Osteocyte (in vitro differentiated cells): ENCODE results near the gene PYGM. TPM values are rescaled to one million over a fixed set of nuclear protein-coding genes. Genes with fewer than 3 reads are reported as not detected.
"Not testable (repeated sequence)": the region's sequence is repeated elsewhere in the genome, so short reads cannot be mapped to it uniquely, and the experiment has no call there.

Experiments used
- DNase-seq: peaks from one replicate; pipeline ENCODE4 v3.0.0; 2021; ENCODE audit warnings: mixed read lengths; ENCODE audit not compliant: unreplicated experiment; ENCODE audit errors: extremely low spot score
- H3K27ac Mint-ChIP-seq: one replicate; pipeline ENCODE4 v1.8.0; 2021; ENCODE audit warnings: mild to moderate bottlenecking, mixed read lengths; ENCODE audit not compliant: unreplicated experiment
- H3K27me3 Mint-ChIP-seq: one replicate; pipeline ENCODE4 v1.8.0; 2021; ENCODE audit warnings: mixed read lengths; ENCODE audit not compliant: unreplicated experiment
- H3K36me3 Mint-ChIP-seq: one replicate; pipeline ENCODE4 v1.8.0; 2021; ENCODE audit warnings: mixed read lengths; ENCODE audit not compliant: unreplicated experiment
- H3K4me1 Mint-ChIP-seq: one replicate; pipeline ENCODE4 v1.8.0; 2021; ENCODE audit warnings: mixed read lengths; ENCODE audit not compliant: unreplicated experiment
- H3K4me3 Mint-ChIP-seq: one replicate; pipeline ENCODE4 v1.8.0; 2021; ENCODE audit warnings: mild to moderate bottlenecking, moderate library complexity, mixed read lengths; ENCODE audit not compliant: unreplicated experiment
- H3K9me3 Mint-ChIP-seq: one replicate; pipeline ENCODE4 v1.8.0; 2021; ENCODE audit warnings: mixed read lengths; ENCODE audit not compliant: unreplicated experiment
- total RNA-seq: library from RNA; stranded (reverse); gene quantifications from 2 replicates; pipeline ENCODE4 v1.2.1, GENCODE V29; 2021
- TF ChIP-seq, protein P1 (sequence below): fragments of 200-600 bp; sonication (generic); IDR thresholded peaks from 2 replicates; pipeline ENCODE4 v1.5.0; 2021; ENCODE audit warnings: antibody characterized with exemption, mild to moderate bottlenecking, moderate library complexity

Gene PYGM
- total RNA-seq, 1 donor from 2014 or later: 0.73 TPM

DNA sequence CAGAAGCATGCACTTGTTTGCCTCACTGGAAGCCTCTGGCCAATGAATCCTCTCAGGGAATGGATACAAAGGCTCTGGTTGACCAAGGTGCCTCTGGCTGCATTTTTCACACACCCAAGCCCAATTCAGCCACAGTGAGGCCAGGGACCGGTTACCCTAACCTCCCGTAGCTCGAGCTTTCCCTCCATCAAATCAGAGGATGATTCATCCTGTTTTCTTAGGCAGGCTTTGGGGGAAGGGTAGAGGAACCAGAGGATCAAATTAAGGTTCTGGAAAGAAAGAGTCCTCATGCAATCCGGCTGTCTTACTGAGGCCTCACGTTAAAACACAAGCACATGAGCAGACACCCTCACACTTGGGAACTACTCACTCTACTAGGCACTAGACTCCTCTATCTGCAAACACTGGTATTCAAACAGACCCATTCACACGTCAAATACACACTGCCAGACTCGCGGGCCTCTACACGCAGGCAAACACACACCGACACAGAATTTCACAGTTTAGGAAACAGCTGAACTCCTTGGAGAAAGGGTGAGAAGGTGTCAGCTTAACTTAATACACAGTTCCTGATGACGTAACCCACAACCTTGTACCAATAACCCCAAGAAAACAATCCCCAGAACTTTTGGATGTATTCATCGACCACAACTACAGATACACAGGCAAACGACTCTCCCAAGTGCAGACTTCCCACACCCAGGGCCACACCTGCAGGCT lies 49.2 kb downstream of the PYGM start:
- Mint-ChIP-seq H3K4me1 (peaks cover 17% of the 10 kb centered on the region), H3K27ac (no peak overlapping the region), H3K27me3 (peaks cover 39% of the 10 kb centered on the region), H3K9me3 (no peaks in the 10 kb centered on the region), H3K4me3 (no peak overlapping the region), H3K36me3 (no peaks in the 10 kb centered on the region)
- DNase-seq: no peak
- TF ChIP-seq, protein P1, sequence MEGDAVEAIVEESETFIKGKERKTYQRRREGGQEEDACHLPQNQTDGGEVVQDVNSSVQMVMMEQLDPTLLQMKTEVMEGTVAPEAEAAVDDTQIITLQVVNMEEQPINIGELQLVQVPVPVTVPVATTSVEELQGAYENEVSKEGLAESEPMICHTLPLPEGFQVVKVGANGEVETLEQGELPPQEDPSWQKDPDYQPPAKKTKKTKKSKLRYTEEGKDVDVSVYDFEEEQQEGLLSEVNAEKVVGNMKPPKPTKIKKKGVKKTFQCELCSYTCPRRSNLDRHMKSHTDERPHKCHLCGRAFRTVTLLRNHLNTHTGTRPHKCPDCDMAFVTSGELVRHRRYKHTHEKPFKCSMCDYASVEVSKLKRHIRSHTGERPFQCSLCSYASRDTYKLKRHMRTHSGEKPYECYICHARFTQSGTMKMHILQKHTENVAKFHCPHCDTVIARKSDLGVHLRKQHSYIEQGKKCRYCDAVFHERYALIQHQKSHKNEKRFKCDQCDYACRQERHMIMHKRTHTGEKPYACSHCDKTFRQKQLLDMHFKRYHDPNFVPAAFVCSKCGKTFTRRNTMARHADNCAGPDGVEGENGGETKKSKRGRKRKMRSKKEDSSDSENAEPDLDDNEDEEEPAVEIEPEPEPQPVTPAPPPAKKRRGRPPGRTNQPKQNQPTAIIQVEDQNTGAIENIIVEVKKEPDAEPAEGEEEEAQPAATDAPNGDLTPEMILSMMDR: no peak

DNA sequence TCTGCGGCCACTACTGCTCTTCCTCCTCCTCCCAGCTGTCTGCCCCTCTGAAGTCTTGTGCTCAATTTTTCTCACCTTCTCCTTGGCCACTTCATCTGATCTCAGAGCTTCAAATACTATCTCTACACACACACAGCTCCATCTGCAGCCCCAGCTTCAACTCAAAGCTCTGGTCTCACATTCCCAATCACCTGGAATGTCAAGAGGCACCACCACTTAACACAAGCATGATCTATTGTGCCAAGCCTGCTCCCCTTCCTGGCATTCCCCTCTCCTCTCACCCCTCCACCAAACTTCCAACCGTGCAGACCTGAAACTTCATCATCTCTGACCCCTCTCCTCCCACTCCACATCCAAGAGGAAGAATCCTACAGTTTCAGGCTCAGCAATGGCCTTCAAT lies 54.3 kb downstream of the PYGM start:
- Mint-ChIP-seq H3K4me1 (peaks cover 5% of the 10 kb centered on the region), H3K9me3 (no peaks in the 10 kb centered on the region), H3K27ac (no peak overlapping the region), H3K36me3 (no peaks in the 10 kb centered on the region), H3K4me3 (no peak overlapping the region), H3K27me3 (peaks cover 53% of the 10 kb centered on the region)
- no peak for DNase-seq
- TF ChIP-seq, protein P1: no peak

DNA sequence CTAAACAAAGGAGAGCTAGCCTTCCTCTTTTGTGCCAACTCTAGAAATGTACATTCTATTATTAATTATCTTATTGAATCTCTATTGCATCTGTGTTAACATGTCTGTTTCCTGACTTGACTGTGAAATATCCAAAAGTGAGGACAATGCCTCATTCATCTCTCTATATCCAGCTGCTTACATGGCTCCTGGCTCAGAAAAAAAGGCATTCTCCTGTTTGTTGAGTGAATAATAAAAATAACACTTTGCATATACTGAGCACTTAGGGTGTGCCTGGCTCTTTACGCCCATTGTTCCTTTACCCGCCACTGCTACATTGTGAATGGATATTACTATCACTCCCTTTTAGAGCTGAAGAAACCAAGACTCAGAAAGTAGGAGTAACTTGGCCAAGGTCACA lies 56.7 kb downstream of the PYGM start:
- no peak for DNase-seq
- Mint-ChIP-seq H3K4me3 (no peak overlapping the region), H3K36me3 (no peaks in the 10 kb centered on the region), H3K27ac (no peak overlapping the region), H3K4me1 (no peaks in the 10 kb centered on the region), H3K27me3 (peaks cover 58% of the 10 kb centered on the region), H3K9me3 (no peaks in the 10 kb centered on the region)
- TF ChIP-seq, protein P1: no peak

DNA sequence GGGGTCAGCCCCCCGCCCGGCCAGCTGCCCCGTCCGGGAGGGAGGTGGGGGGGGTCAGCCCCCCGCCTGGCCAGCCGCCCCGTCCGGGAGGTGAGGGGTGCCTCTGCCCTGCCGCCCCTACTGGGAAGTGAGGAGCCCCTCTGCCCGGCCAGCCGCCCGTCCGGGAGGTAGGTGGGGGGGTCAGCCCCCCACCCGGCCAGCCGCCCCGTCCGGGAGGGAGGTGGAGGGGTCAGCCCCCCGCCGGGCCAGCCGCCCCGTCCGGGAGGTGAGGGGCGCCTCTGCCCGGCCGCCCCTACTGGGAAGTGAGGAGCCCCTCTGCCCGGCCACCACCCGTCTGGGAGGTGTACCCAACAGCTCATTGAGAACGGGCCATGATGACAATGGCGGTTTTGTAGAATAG lies 57.8 kb downstream of the PYGM start:
- not testable (repeated sequence) for H3K9me3 Mint-ChIP-seq, H3K27ac Mint-ChIP-seq, H3K36me3 Mint-ChIP-seq, H3K4me1 Mint-ChIP-seq, DNase-seq, H3K4me3 Mint-ChIP-seq
- peaks cover 68% of the 10 kb centered on the region for H3K27me3 Mint-ChIP-seq

DNA sequence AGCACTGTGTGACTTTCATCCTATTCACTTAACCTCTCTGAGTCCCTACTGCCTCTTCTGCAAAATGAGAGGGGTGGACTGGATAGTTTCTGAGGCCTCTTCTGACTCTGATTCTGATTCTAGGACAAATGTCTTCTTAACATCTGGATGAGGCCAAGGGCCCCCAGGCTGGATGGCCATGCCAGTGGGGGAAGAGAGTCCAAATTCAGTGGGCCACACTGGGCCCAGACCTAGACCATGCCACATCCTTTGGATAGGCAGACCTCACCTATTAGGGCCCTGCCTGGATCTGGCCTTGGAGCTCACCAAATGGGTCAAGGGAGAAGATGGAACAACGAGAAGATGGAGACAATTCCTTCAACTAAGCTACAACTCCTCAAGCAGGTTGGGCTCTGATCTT lies 61.3 kb downstream of the PYGM start:
- no peaks in the 10 kb centered on the region for H3K4me1 Mint-ChIP-seq
- no peak for DNase-seq
- H3K27me3 Mint-ChIP-seq: peaks cover 73% of the 10 kb centered on the region
- H3K9me3 Mint-ChIP-seq: no peaks in the 10 kb centered on the region
- TF ChIP-seq, protein P1: no peak
- no peak overlapping the region for H3K4me3 Mint-ChIP-seq
- no peaks in the 10 kb centered on the region for H3K36me3 Mint-ChIP-seq
- H3K27ac Mint-ChIP-seq: no peak overlapping the region
